HCT116 (cell line): ENCODE measurements around the gene POLD1. TPM values are rescaled to one million over a fixed set of nuclear protein-coding genes. Genes with fewer than 3 reads are reported as not detected.
A peak's percentile ranks its signal among the peaks of the same experiment; 100 is the strongest.

Experiments used
- ATAC-seq: fragments of 200-7000 bp; cut with Tn5 transposase; 2 replicates; pipeline ENCODE4 v1.9.1; 2020; ENCODE audit warnings: mild to moderate bottlenecking, moderate library complexity
- BruUV-seq: library from RNA; stranded (reverse); fragments of 400-500 nt; replicated peaks from 2 replicates; lab custom pipeline; 2021; lab: Mats Ljungman, UMichigan
- CTCF ChIA-PET: fragments of 300-600 bp; sonication (Branson Sonifier 250); formaldehyde crosslinking; loops from one replicate; lab custom pipeline; 2021; ENCODE audit warnings: antibody characterized with exemption; lab: Charles Lee
- POLR2A ChIA-PET: fragments of 300-600, 350-600 bp; sonication (Branson Sonifier 250); formaldehyde crosslinking; loops from one replicate; lab custom pipeline; 2021; ENCODE audit warnings: antibody characterized with exemption; lab: Charles Lee
- RAD21 ChIA-PET, 2 experiments: fragments of 300-600 bp; sonication (Branson Sonifier 250); formaldehyde crosslinking; loops; one replicate each; lab custom pipeline; 2023; ENCODE audit warnings: low total read pairs in 2 of 2; ENCODE audit not compliant: uncharacterized antibody in 2 of 2, unreplicated experiment in 2 of 2, low non-redundant PET in 1 of 2; lab: Charles Lee
- DNase-seq: peaks from one replicate; pipeline ENCODE4 v3.0.0-alpha.2; 2010; ENCODE audit warnings: low read depth, low spot score
- H2AFZ ChIP-seq: fragments of 200-600 bp; shearing (Covaris generic), sonication (generic); 2 replicates; pipeline ENCODE4 v1.6.1; 2017; ENCODE audit warnings: low read depth, mixed run types, mixed read lengths, antibody characterized with exemption, low read length; ENCODE audit not compliant: poor library complexity, severe bottlenecking
- H3K27ac ChIP-seq: 2 replicates; pipeline ENCODE4 v1.5.1; 2012; ENCODE audit warnings: low read depth, low read length
- H3K27me3 ChIP-seq: fragments of 200-600 bp; sonication (generic); 2 replicates; pipeline ENCODE4 v1.6.1; 2016; ENCODE audit warnings: mixed run types, low read length, mixed read lengths; ENCODE audit not compliant: insufficient read depth
- H3K36me3 ChIP-seq, 2 experiments: fragments of 200-500 bp in 1 of 2; fragments of 200-600 bp in 1 of 2; sonication (Bioruptor generic) in 1 of 2; sonication (generic) in 1 of 2; 2 replicates each; pipeline versions ENCODE4 v1.5.1 to v1.6.1; 2014 to 2016; ENCODE audit warnings: low read length in 2 of 2, inconsistent platforms in 1 of 2, mixed read lengths in 1 of 2, mixed run types in 1 of 2; ENCODE audit not compliant: insufficient read depth in 2 of 2, control insufficient read depth in 1 of 2
- H3K4me1 ChIP-seq, 2 experiments: fragments of 200-600 bp in 1 of 2; sonication (generic) in 1 of 2; 2 replicates each; pipeline versions ENCODE4 v1.5.1 to v1.6.1; 2012 to 2017; ENCODE audit warnings: low read length in 2 of 2, inconsistent platforms in 1 of 2, mild to moderate bottlenecking in 1 of 2, mixed read lengths in 1 of 2, mixed run types in 1 of 2, moderate library complexity in 1 of 2; ENCODE audit not compliant: insufficient read depth in 2 of 2, control insufficient read depth in 1 of 2
- H3K4me2 ChIP-seq: fragments of 200-600 bp; sonication (generic); 2 replicates; pipeline ENCODE4 v1.6.1; 2017; ENCODE audit warnings: mixed run types, low read length, mixed read lengths
- H3K4me3 ChIP-seq, 2 experiments: fragments of 200-600 bp in 1 of 2; sonication (generic) in 1 of 2; replicated peaks in 1 of 2; 2 replicates each; pipeline ENCODE4 v1.5.1; 2011 to 2016; ENCODE audit warnings: low read length in 2 of 2, control low read depth in 1 of 2, low read depth in 1 of 2, mild to moderate bottlenecking in 1 of 2, mixed read lengths in 1 of 2, mixed run types in 1 of 2
- H3K79me2 ChIP-seq: fragments of 200-600 bp; sonication (generic); 2 replicates; pipeline ENCODE4 v1.6.1; 2017; ENCODE audit warnings: mild to moderate bottlenecking, mixed run types, low read length, moderate library complexity, mixed read lengths; ENCODE audit not compliant: insufficient read depth
- H3K9ac ChIP-seq: fragments of 200-600 bp; sonication (generic); 2 replicates; pipeline ENCODE4 v1.6.1; 2016; ENCODE audit warnings: low read length, mixed read lengths
- H3K9me2 ChIP-seq: fragments of 200-600 bp; sonication (generic), shearing (Covaris generic); 2 replicates; pipeline ENCODE4 v1.6.1; 2017; ENCODE audit warnings: mixed run types, mild to moderate bottlenecking, moderate library complexity; ENCODE audit not compliant: insufficient read depth
- H3K9me3 ChIP-seq, 2 experiments: fragments of 200-500 bp in 1 of 2; fragments of 200-600 bp in 1 of 2; sonication (Bioruptor generic) in 1 of 2; sonication (generic) in 1 of 2; 2 replicates each; pipeline ENCODE4 v1.6.1; 2014 to 2017; ENCODE audit warnings: low read length in 2 of 2, mixed read lengths in 2 of 2, inconsistent platforms in 1 of 2, low read depth in 1 of 2, mild to moderate bottlenecking in 1 of 2, mixed run types in 1 of 2, moderate library complexity in 1 of 2; ENCODE audit not compliant: control insufficient read depth in 1 of 2, insufficient read depth in 1 of 2
- H4K20me1 ChIP-seq: fragments of 200-600 bp; sonication (generic), shearing (Covaris generic); 2 replicates; pipeline ENCODE4 v1.6.1; 2017; ENCODE audit warnings: mixed run types, mild to moderate bottlenecking, moderate library complexity; ENCODE audit not compliant: insufficient read depth
- POLR2A ChIP-seq: IDR thresholded peaks from 2 replicates; pipeline ENCODE4 v1.7.0; 2011; ENCODE audit warnings: borderline replicate concordance; ENCODE audit not compliant: insufficient read depth, insufficient read length; ENCODE audit errors: extremely low read depth
- SP1 ChIP-seq: IDR thresholded peaks from 2 replicates; pipeline ENCODE4 v1.6.1; 2012; ENCODE audit warnings: low read depth
- ZFX ChIP-seq: fragments of 450-650 bp; IDR thresholded peaks from 2 replicates; pipeline ENCODE4 v1.6.1; 2017
- intact Hi-C: fragments of 100-400 bp; cut with micrococcal nuclease; formaldehyde crosslinking; loops from 2 replicates; pipeline ENCODE4 v1.10.0; 2022
- total RNA-seq: library from RNA; stranded (reverse); gene quantifications from one replicate; pipeline ENCODE4 v1.2.1, GENCODE V29; 2021; ENCODE audit not compliant: unreplicated experiment
- TF ChIP-seq, protein P1 (sequence below): IDR thresholded peaks from 2 replicates; pipeline ENCODE4 v1.6.1; 2011; ENCODE audit warnings: mild to moderate bottlenecking, low read length, moderate library complexity; ENCODE audit not compliant: insufficient replicate concordance; ENCODE audit errors: extremely low read depth

Gene POLD1
- total RNA-seq, 1 experiment from 2014 or later: 122 TPM

GRCh38 chr19:50361290-50362029 is 22.7 kb upstream of the POLD1 start:
- Histone ChIP-seq H3K4me3 (no peak overlapping the region), H3K4me2 (no peak overlapping the region), H3K9ac (no peak overlapping the region), H3K9me3 (no peaks in the 10 kb centered on the region), H4K20me1 (no peaks in the 10 kb centered on the region), H3K36me3 (no peaks in the 10 kb centered on the region), H3K9me2 (no peaks in the 10 kb centered on the region), H2AFZ (no peak overlapping the region), H3K27ac (no peak overlapping the region), H3K4me1 (peaks cover 0 to 7% of the 10 kb centered on the region in 2 experiments; a peak in 1 of 4 replicates), H3K27me3 (no peaks in the 10 kb centered on the region), H3K79me2 (no peaks in the 10 kb centered on the region)
- ChIA-PET POLR2A (no interaction called here), CTCF (interaction anchor here (0.6 to 1.0 kb wide), 2 partner anchors 104 to 195 kb away, joined by 3 to 4 read pairs; no protein-coding TSS in a partner anchor), RAD21 (no interaction called here)
- intact Hi-C loops: loop anchor here (10.0 kb wide), 2 partner anchors 343 to 733 kb away; no protein-coding TSS in a partner anchor
- peak; percentile 69 for ATAC-seq
- TF ChIP-seq SP1: no peak
- peak; percentile 37 for DNase-seq
- BruUV-seq: no TSS peak

DNA sequence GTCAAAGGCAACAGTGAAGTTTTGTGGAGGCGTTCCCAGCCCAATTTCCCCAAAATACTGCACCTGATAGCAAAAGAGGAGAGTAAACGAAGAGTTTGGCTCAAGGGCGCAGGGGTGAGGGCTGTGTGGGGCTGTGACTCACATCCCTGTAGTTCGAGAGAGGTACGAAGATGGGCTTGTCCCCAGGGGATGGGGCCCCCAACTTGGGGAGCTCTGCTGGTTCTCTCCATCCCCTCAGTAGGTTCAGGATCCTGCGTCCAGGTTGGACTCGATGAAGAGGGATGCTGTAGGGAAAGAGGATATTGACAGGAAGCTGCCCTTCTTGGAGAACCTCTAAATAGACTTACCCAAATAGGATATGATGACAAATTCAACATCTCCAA is 22.1 kb upstream of the POLD1 start:
- Histone ChIP-seq H3K36me3 (no peaks in the 10 kb centered on the region), H2AFZ (no peak overlapping the region), H3K79me2 (no peaks in the 10 kb centered on the region), H3K27ac (no peak overlapping the region), H3K9me2 (no peaks in the 10 kb centered on the region), H3K9me3 (no peaks in the 10 kb centered on the region), H4K20me1 (no peaks in the 10 kb centered on the region), H3K4me1 (peaks cover 0 to 7% of the 10 kb centered on the region in 2 experiments; a peak in 1 of 4 replicates), H3K4me3 (no peak overlapping the region), H3K27me3 (no peaks in the 10 kb centered on the region), H3K4me2 (no peak overlapping the region), H3K9ac (no peak overlapping the region)
- intact Hi-C loops: loop anchor here (10.0 kb wide), 2 partner anchors 343 to 733 kb away; no protein-coding TSS in a partner anchor
- CTCF ChIA-PET: no interaction called here
- POLR2A ChIA-PET: no interaction called here
- RAD21 ChIA-PET: no interaction called here
- no TSS peak for BruUV-seq
- DNase-seq (no peak), ATAC-seq (no peak)
- TF ChIP-seq POLR2A (no peak), ZFX (no peak)
- TF ChIP-seq, protein P1, sequence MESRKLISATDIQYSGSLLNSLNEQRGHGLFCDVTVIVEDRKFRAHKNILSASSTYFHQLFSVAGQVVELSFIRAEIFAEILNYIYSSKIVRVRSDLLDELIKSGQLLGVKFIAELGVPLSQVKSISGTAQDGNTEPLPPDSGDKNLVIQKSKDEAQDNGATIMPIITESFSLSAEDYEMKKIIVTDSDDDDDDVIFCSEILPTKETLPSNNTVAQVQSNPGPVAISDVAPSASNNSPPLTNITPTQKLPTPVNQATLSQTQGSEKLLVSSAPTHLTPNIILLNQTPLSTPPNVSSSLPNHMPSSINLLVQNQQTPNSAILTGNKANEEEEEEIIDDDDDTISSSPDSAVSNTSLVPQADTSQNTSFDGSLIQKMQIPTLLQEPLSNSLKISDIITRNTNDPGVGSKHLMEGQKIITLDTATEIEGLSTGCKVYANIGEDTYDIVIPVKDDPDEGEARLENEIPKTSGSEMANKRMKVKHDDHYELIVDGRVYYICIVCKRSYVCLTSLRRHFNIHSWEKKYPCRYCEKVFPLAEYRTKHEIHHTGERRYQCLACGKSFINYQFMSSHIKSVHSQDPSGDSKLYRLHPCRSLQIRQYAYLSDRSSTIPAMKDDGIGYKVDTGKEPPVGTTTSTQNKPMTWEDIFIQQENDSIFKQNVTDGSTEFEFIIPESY: no peak
